ENCODE results near the gene KLHL29. TPM values are rescaled to one million over a fixed set of nuclear protein-coding genes. Genes with fewer than 3 reads are reported as not detected.

Gene KLHL29
- total and polyA plus RNA-seq, 10 of the 15 experiments (the other 5 are each of a cell fraction or from before 2014, with no cell fraction given), result 1.4 to 19.5 (median 6.1) TPM

GRCh38 chr2:23390152-23390551 is 5.2 kb downstream of the KLHL29 start:
- intact Hi-C loops (cut with micrococcal nuclease; ENCODE audit: unreplicated experiment) (no loop called here), in situ Hi-C loops (cut with MboI) (loop anchor here (25.0 kb wide), 1 partner anchor 972 kb away; the partner anchor contains the start of gene ITSN2)
- ChIA-PET CTCF (no interaction called here), POLR2A (no interaction called here), SMC1A (ENCODE audit: uncharacterized antibody, unreplicated experiment) (interaction anchor here (1.3 kb wide), 1 partner anchor 36 kb away, joined by 4 read pairs; no protein-coding TSS in a partner anchor), RAD21 (ENCODE audit: unreplicated experiment) (no interaction called here)
- FAIRE-seq (no peak), DNase-seq (ENCODE audit: low read depth, low spot score) (no peak), ATAC-seq (no peak)
- Histone ChIP-seq H3K79me2 (ENCODE audit: control insufficient read depth, insufficient read depth, low read length) (peaks cover 30% of the 10 kb centered on the region), H3K9me3 (replicated peaks; ENCODE audit: control insufficient read depth, insufficient read depth, low read length) (no peaks in the 10 kb centered on the region), H2AFZ (ENCODE audit: control insufficient read depth, low read depth, low read length) (no peak overlapping the region), H3K27ac (ENCODE audit: control insufficient read depth, insufficient read depth) (no peak overlapping the region), H3K36me3 (ENCODE audit: control insufficient read depth in 2 of 2, insufficient read depth in 2 of 2, low read length in 1 of 2) (no peaks in the 10 kb centered on the region), H3K4me1 (ENCODE audit: control insufficient read depth, insufficient read depth, low read length) (peaks cover 12% of the 10 kb centered on the region; the same call in 1 of the 2 replicates), H3K4me3 (no peak overlapping the region), H3K4me2 (ENCODE audit: control insufficient read depth, insufficient read depth) (no peak overlapping the region), H3K9ac (ENCODE audit: control insufficient read depth, insufficient read depth, low read length) (no peak overlapping the region), H4K20me1 (ENCODE audit: control insufficient read depth, insufficient read depth) (no peaks in the 10 kb centered on the region), H3K27me3 (replicated peaks in 1 of 2; ENCODE audit: control insufficient read depth in 2 of 2, insufficient read depth in 2 of 2, low read length in 1 of 2) (no peaks in the 10 kb centered on the region)
- BruUV-seq (replicated peaks), result no TSS peak
- WGBS (ENCODE audit: insufficient coverage, insufficient replicate concordance, low lambda C conversion rate, missing lambda C conversion rate), result 64% methylated on average over 11 of the region's 11 CpGs
- no peak for TF ChIP-seq FOS (IDR thresholded peaks at IDR 0.05; ENCODE audit: borderline replicate concordance, extremely low read depth, insufficient read length)
- no peak for TF ChIP-seq EED (IDR thresholded peaks at IDR 0.05; ENCODE audit: low read depth)
- no peak for TF ChIP-seq ZBTB11 (CRISPR knock-in tag; IDR thresholded peaks at IDR 0.05)
- TF ChIP-seq ETV6 (conservative IDR thresholded peaks at IDR 0.05 in 1 of 2, IDR thresholded peaks at IDR 0.05 in 1 of 2; ENCODE audit: borderline replicate concordance in 1 of 2, low read depth in 1 of 2), result no peak
- TF ChIP-seq PRDM15 (CRISPR knock-in tag; IDR thresholded peaks at IDR 0.05), result no peak
- no peak for TF ChIP-seq E4F1 (IDR thresholded peaks at IDR 0.05; ENCODE audit: borderline replicate concordance, partially characterized antibody)
- no peak for TF ChIP-seq ZSCAN29 (IDR thresholded peaks at IDR 0.05)
- no peak for TF ChIP-seq MAX (IDR thresholded peaks at IDR 0.05; ENCODE audit: low read depth, low read length)
- no peak for TF ChIP-seq ZNF622 (IDR thresholded peaks at IDR 0.05)
- no peak for TF ChIP-seq GATAD2B (conservative IDR thresholded peaks at IDR 0.05; ENCODE audit: low read depth)
